GM18870 (cell line): ENCODE measurements around the gene ABLIM2.

Experiments
- ATAC-seq: cut with Tn5 transposase; IDR thresholded peaks from one replicate; pipeline ENCODE4 v1.9.1; 2021; ENCODE audit warnings: moderate library complexity; ENCODE audit not compliant: unreplicated experiment

The ABLIM2 gene

GRCh38 chr4:8106451-8107025 is 52.1 kb downstream of the ABLIM2 start:
- ATAC-seq: no peak

GRCh38 chr4:8105306-8106100 is 53.1 kb downstream of the ABLIM2 start:
- no peak for ATAC-seq

- ATAC-seq: no peak
Measured at GRCh38 chr4:8104491-8105305, 53.9 kb downstream of the ABLIM2 start.

- no peak for ATAC-seq
Measured at GRCh38 chr4:8103421-8104390, 54.9 kb downstream of the ABLIM2 start.

- ATAC-seq: no peak
Measured at GRCh38 chr4:8102831-8103230, 55.8 kb downstream of the ABLIM2 start.

GRCh38 chr4:8102076-8102355 is 56.6 kb downstream of the ABLIM2 start:
- no peak for ATAC-seq

GRCh38 chr4:8101213-8102075 is 57.2 kb downstream of the ABLIM2 start:
- ATAC-seq: no peak

- no peak for ATAC-seq
Measured at GRCh38 chr4:8099981-8100464, 58.6 kb downstream of the ABLIM2 start.

- ATAC-seq: no peak
Measured at GRCh38 chr4:8098506-8098905, 60.1 kb downstream of the ABLIM2 start.

GRCh38 chr4:8097721-8098345 is 60.8 kb downstream of the ABLIM2 start:
- no peak for ATAC-seq

GRCh38 chr4:8097141-8097541 is 61.5 kb downstream of the ABLIM2 start:
- no peak for ATAC-seq

- no peak for ATAC-seq
Measured at GRCh38 chr4:8096690-8097061, 61.9 kb downstream of the ABLIM2 start.

- no peak for ATAC-seq
Measured at GRCh38 chr4:8095956-8096689, 62.5 kb downstream of the ABLIM2 start.

GRCh38 chr4:8093587-8094274 is 64.9 kb downstream of the ABLIM2 start:
- no peak for ATAC-seq

- no peak for ATAC-seq
Measured at GRCh38 chr4:8092282-8092681, 66.3 kb downstream of the ABLIM2 start.

- no peak for ATAC-seq
Measured at GRCh38 chr4:8090744-8091301, 67.8 kb downstream of the ABLIM2 start.

- no peak for ATAC-seq
Measured at GRCh38 chr4:8090312-8090711, 68.3 kb downstream of the ABLIM2 start.

- ATAC-seq: no peak
Measured at GRCh38 chr4:8089862-8090261, 68.8 kb downstream of the ABLIM2 start.
